Testis (tissue), 2 donors: ENCODE measurements around the gene COL4A1.

Source experiments
- CTCF ChIP-seq, 3 experiments: fragments of 450-650 bp in 2 of 3; fragments of 200-600 bp in 1 of 3; sonication (generic) in 1 of 3; IDR thresholded peaks; one replicate each; pipeline ENCODE4 v1.5.1; 2016 to 2019; ENCODE audit warnings: antibody characterized with exemption in 3 of 3, mild to moderate bottlenecking in 2 of 3, moderate library complexity in 1 of 3
- POLR2A ChIP-seq: fragments of 450-650 bp; IDR thresholded peaks from one replicate; pipeline ENCODE4 v1.6.1; 2017; ENCODE audit warnings: antibody characterized with exemption, mild to moderate bottlenecking, moderate library complexity

- no peak for TF ChIP-seq CTCF (IDR thresholded peaks at IDR 0.05)
- no peak for TF ChIP-seq POLR2A
These were observed 17.2 kb upstream of the COL4A1 start for GRCh38 chr13:110324026-110324749.
